AG09309 (cell line): ENCODE data around the gene ATG9B.
"Not testable (repeated sequence)": the region's sequence is repeated elsewhere in the genome, so short reads cannot be mapped to it uniquely, and the experiment has no call there.

Experiments used
- DNase-seq: peaks from one replicate; pipeline ENCODE4 v3.0.0-alpha.2; 2010; ENCODE audit warnings: low read depth
- H3K4me3 ChIP-seq: 2 replicates; pipeline ENCODE4 v1.5.1; 2011; ENCODE audit warnings: mild to moderate bottlenecking, low read depth, low read length, moderate library complexity; ENCODE audit not compliant: control insufficient read depth
- TF ChIP-seq, protein P1 (sequence below): IDR thresholded peaks from 2 replicates; pipeline ENCODE4 v1.5.1; 2011; ENCODE audit warnings: mild to moderate bottlenecking, low read depth, low read length, inconsistent platforms; ENCODE audit not compliant: insufficient read depth, control insufficient read depth; ENCODE audit errors: missing control alignments

The ATG9B gene

DNA sequence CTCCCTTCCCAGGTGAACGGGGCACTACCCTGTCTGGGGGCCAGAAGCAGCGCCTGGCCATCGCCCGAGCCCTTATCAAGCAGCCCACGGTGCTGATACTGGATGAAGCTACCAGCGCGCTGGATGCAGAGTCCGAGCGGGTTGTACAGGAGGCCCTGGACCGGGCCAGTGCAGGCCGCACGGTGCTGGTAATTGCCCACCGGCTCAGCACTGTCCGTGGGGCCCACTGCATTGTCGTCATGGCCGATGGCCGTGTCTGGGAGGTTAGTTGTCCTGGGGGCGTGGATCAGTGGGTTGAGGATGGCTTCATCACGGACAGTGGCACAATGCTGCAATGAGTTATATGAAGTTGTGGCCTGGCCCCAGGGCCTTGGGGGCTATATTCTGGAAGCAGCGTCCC, 19.7 kb upstream of the ATG9B start:
- no peak overlapping the region for H3K4me3 ChIP-seq
- TF ChIP-seq, protein P1, sequence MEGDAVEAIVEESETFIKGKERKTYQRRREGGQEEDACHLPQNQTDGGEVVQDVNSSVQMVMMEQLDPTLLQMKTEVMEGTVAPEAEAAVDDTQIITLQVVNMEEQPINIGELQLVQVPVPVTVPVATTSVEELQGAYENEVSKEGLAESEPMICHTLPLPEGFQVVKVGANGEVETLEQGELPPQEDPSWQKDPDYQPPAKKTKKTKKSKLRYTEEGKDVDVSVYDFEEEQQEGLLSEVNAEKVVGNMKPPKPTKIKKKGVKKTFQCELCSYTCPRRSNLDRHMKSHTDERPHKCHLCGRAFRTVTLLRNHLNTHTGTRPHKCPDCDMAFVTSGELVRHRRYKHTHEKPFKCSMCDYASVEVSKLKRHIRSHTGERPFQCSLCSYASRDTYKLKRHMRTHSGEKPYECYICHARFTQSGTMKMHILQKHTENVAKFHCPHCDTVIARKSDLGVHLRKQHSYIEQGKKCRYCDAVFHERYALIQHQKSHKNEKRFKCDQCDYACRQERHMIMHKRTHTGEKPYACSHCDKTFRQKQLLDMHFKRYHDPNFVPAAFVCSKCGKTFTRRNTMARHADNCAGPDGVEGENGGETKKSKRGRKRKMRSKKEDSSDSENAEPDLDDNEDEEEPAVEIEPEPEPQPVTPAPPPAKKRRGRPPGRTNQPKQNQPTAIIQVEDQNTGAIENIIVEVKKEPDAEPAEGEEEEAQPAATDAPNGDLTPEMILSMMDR: no peak
- DNase-seq: no peak

DNA sequence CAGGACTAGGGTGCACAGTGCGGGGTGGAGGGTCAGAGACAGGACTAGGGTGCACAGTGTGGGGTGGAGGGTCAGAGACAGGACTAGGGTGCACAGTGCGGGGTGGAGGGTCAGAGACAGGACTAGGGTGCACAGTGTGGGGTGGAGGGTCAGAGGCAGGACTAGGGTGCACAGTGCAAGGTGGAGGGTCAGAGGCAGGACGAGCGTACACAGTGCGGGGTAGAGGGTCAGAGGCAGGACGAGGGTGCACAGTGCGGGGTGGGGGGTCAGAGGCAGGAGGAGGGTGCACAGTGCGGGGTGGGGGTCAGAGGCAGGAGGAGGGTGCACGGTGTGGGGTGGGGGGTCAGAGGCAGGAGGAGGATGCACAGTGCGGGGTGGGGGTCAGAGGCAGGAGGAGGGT, 19.2 kb upstream of the ATG9B start:
- DNase-seq, H3K4me3 ChIP-seq: not testable (repeated sequence)

DNA sequence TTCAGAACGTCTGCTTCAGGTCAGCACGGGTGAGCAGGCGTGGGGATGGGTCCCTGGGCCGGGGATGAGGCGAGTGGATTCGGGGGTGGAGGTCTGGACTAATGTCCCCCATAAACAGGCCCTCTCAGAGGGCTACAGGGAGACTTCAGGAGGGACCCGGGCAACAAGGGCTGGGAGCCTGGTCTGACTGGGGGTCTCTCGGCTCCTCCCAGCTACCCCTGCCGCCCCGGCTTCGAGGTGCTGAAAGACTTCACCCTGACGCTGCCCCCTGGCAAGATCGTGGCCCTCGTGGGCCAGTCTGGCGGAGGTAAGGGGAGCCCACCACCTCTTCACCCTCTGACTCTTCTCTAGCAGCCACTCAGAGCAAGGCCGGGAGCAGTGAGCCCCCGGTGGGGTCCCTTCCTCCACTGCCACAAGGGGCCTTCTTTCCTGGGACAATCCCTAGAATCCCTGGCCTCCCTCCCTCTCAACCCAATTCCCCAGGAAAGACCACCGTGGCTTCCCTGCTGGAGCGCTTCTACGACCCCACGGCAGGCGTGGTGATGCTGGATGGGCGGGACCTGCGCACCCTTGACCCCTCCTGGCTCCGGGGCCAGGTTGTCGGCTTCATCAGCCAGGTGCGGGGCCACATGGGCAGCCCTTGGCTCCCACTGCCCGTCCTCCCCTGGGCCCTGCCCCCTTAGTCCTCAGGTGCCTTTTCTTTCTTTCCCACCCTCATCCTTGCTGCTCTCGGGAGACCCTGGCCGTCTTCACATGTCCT, 16.5 kb upstream of the ATG9B start:
- DNase-seq: no peak
- H3K4me3 ChIP-seq: no peak overlapping the region
- TF ChIP-seq, protein P1: no peak

DNA sequence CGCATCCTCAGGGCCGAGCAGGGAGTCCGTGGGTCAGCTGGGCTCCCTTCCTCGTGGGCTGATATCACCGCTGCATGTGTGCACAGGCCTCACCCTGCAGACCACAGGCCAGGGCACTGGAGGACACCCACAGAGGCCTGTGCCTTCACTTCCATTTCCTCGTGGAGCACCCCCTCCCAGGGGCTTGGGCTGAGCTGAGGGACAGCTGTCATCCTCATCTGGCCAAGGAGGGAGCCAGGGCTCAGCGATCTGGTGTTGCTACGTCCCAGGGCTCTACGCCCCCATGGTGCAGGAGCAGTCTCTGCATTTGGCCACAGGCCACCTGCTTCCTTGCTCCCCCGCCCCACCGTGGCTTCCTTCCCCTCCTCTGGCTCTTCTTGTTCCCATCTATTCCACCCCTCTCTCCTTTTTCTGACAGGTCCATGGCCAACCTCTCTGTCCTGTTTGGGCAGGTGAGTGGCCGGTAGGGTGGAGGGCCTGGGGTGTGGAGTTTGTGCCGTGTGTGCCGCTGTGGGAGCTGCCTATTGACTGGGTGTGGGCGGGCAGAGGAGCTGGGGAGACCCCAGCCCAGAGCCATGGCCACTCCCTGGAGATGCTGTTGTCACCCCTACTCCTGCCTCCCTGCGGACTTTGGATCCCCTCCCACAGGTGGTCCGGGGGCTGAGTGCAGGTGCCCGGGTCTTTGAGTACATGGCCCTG, 15.7 kb upstream of the ATG9B start:
- TF ChIP-seq, protein P1: no peak
- no peak for DNase-seq
- H3K4me3 ChIP-seq: no peak overlapping the region

DNA sequence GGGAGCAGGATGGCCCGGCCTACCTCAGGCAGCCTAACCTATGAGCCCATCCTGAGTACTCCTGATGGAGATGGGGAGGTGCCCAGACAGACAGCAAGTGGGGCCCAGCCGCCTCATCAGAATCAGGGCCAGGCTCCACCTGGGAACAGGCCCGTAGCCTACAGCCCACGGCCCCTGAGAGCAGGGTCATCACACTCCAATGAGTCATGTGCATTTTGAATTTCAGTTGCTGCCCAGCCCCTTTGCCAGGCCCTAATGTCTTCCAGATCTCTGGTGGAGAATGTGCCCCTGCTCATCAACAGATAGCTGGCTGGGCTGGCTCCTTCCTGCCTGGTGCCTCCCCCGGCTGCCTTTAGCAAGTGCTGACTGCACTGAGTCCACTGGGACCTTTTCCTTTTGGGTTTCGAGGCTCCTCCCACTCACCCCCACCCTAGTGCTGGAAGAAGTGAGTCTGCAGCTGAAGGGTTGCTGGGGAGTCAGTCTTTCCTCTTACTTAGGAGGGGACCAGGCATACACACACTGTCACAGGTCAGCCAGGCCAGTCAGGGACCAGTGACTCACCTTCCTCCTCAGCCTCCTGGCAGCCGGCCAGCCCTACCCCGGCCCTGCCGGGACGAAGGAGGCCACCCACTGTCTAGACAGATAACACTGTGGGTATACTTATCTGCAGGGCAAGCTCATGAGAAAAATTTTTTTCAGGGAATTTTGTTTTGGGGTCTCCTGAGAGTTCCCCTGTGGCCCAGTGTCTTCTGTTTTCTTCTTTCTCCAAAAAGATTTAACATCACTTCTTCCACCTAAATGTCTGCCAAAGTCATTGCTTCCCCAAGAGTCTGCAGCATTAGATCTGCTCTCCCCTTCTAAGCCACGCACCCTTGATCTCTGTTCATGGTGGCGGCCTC, 14.9 kb upstream of the ATG9B start:
- DNase-seq: peak; percentile 71
- no peak overlapping the region for H3K4me3 ChIP-seq
- TF ChIP-seq, protein P1: no peak

DNA sequence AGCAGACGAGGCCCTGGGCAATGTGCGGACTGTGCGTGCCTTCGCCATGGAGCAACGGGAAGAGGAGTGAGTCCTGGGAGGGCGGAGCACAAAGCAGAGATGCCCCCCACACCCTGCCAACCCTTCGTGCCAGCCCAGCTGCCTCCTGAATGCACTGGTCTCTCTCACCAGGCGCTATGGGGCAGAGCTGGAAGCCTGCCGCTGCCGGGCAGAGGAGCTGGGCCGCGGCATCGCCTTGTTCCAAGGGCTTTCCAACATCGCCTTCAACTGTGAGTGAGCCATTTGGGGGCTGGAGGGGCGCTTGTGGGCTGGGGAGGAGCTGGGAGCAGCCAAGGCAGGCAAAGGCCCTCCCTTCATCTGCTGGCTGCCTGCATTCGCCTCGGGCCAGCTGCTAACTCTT, 11.6 kb upstream of the ATG9B start:
- DNase-seq: no peak
- H3K4me3 ChIP-seq: no peak overlapping the region
- TF ChIP-seq, protein P1: no peak
